HepG2 (cell line): Measurements from ENCODE around the gene WSB1. TPM values are rescaled to one million over a fixed set of nuclear protein-coding genes. Genes with fewer than 3 reads are reported as not detected.

Source experiments
- ATAC-seq: fragments of 200-7000 bp; cut with Tn5 transposase; 3 replicates; pipeline ENCODE4 v1.9.1; 2020; ENCODE audit warnings: mild to moderate bottlenecking, moderate library complexity
- BruUV-seq: library from RNA; stranded (reverse); fragments of 400-500 nt; replicated peaks from 2 replicates; lab custom pipeline; 2021; lab: Mats Ljungman, UMichigan
- CTCF ChIA-PET: fragments of 300-600 bp; formaldehyde crosslinking; extraction: SDS; loops from one replicate; lab custom pipeline; 2021; ENCODE audit warnings: low total read pairs, inconsistent platforms, low intra/inter-chr PET ratio; lab: Yijun Ruan, JAX
- POLR2A ChIA-PET: fragments of 350-600 bp; sonication (Branson Sonifier 250); formaldehyde crosslinking; loops from one replicate; lab custom pipeline; 2020; ENCODE audit warnings: antibody characterized with exemption, inconsistent platforms; lab: Yijun Ruan, JAX
- DNase-seq: peaks from one replicate; pipeline ENCODE4 v3.0.0-alpha.2; 2015; ENCODE audit warnings: low spot score
- FAIRE-seq: peaks from 3 replicates; lab custom pipeline; 2011; peaks lifted over from hg19 to GRCh38; lab: Jason Lieb, UNC
- H2AFZ ChIP-seq: one replicate; pipeline ENCODE4 v1.6.1; 2011; ENCODE audit warnings: low read length, inconsistent platforms
- H3K27ac ChIP-seq: fragments of 300-600 bp; 3 replicates; pipeline ENCODE4 v1.8.0; 2011; ENCODE audit warnings: mixed run types, mild to moderate bottlenecking, mixed read lengths, low read length, inconsistent platforms; ENCODE audit not compliant: insufficient read depth; ENCODE audit errors: extremely low read length
- H3K27me3 ChIP-seq, 2 experiments: fragments of 200-600 bp in 1 of 2; 2 replicates in 1 of 2; 3 replicates in 1 of 2; pipeline versions ENCODE4 v1.6.0 to v1.8.0; 2011; ENCODE audit warnings: low read length in 2 of 2, mild to moderate bottlenecking in 2 of 2, moderate library complexity in 2 of 2, inconsistent platforms in 1 of 2; ENCODE audit not compliant: insufficient read depth in 2 of 2, control insufficient read depth in 1 of 2
- H3K36me3 ChIP-seq, 2 experiments: fragments of 200-600 bp in 1 of 2; replicated peaks in 1 of 2; 2 replicates in 1 of 2; 3 replicates in 1 of 2; pipeline versions ENCODE4 v1.5.1 to v1.8.0; 2011; ENCODE audit warnings: low read length in 2 of 2, inconsistent platforms in 1 of 2; ENCODE audit not compliant: insufficient read depth in 2 of 2, control insufficient read depth in 1 of 2
- H3K4me1 ChIP-seq: 2 replicates; pipeline ENCODE4 v1.5.1; 2012; ENCODE audit warnings: low read length, inconsistent platforms; ENCODE audit not compliant: insufficient read depth
- H3K4me2 ChIP-seq: 2 replicates; pipeline ENCODE4 v1.6.0; 2011; ENCODE audit warnings: low read depth, low read length, inconsistent platforms
- H3K4me3 ChIP-seq, 3 experiments: fragments of 200-600 bp in 1 of 3; sonication (generic), shearing (Covaris generic) in 1 of 3; replicated peaks in 1 of 3; 2 replicates each; pipeline ENCODE4 v1.5.1; 2011 to 2016; ENCODE audit warnings: low read length in 3 of 3, inconsistent platforms in 2 of 3, low read depth in 2 of 3, mild to moderate bottlenecking in 2 of 3, control low read depth in 1 of 3, mixed read lengths in 1 of 3; ENCODE audit not compliant: insufficient read depth in 1 of 3
- H3K79me2 ChIP-seq: one replicate; pipeline ENCODE4 v1.6.1; 2011; ENCODE audit warnings: low read length, inconsistent platforms; ENCODE audit not compliant: insufficient read depth
- H3K9ac ChIP-seq: 2 replicates; pipeline ENCODE4 v1.6.0; 2011; ENCODE audit warnings: mild to moderate bottlenecking, low read depth, low read length, inconsistent platforms; ENCODE audit not compliant: insufficient read depth
- H3K9me3 ChIP-seq: 2 replicates; pipeline ENCODE4 v1.5.1; 2012; ENCODE audit warnings: mild to moderate bottlenecking, low read length
- H4K20me1 ChIP-seq: 2 replicates; pipeline ENCODE4 v1.6.0; 2011; ENCODE audit warnings: inconsistent platforms, mild to moderate bottlenecking, low read length, moderate library complexity; ENCODE audit not compliant: insufficient read depth
- AGO2 ChIP-seq: fragments of 200-400 bp; formaldehyde crosslinking; optimal IDR thresholded peaks from 2 replicates; pipeline ENCODE3; 2017; ENCODE audit warnings: mild to moderate bottlenecking, low read depth, low read length, moderate library complexity
- ELK4 ChIP-seq: sonication (generic); formaldehyde crosslinking; IDR thresholded peaks from 2 replicates; pipeline ENCODE4 v1.9.0; 2021; ENCODE audit warnings: missing genetic modification reagents, borderline replicate concordance
- HNRNPUL1 ChIP-seq: fragments of 200-400 bp; formaldehyde crosslinking; IDR thresholded peaks from 2 replicates; pipeline ENCODE4 v1.6.1; 2017; ENCODE audit warnings: low read depth, mild to moderate bottlenecking, low read length, moderate library complexity
- MAF1 ChIP-seq: sonication (generic); formaldehyde crosslinking; IDR thresholded peaks from 2 replicates; pipeline ENCODE4 v1.5.0; 2020; ENCODE audit warnings: missing genetic modification reagents, borderline replicate concordance
- MXD4 ChIP-seq: IDR thresholded peaks from 2 replicates; pipeline ENCODE4 v1.6.1; 2016; ENCODE audit warnings: mild to moderate bottlenecking, missing biosample characterization, missing genetic modification reagents
- NFIB ChIP-seq: sonication (generic); formaldehyde crosslinking; IDR thresholded peaks from 2 replicates; pipeline ENCODE4 v1.9.0; 2021; ENCODE audit warnings: missing genetic modification reagents, mild to moderate bottlenecking, borderline replicate concordance
- PCBP2 ChIP-seq: fragments of 200-400 bp; formaldehyde crosslinking; optimal IDR thresholded peaks from 2 replicates; pipeline ENCODE3; 2018; ENCODE audit warnings: low read length, low read depth; ENCODE audit not compliant: poor library complexity, severe bottlenecking
- ZBTB39 ChIP-seq: sonication (generic); formaldehyde crosslinking; IDR thresholded peaks from 2 replicates; pipeline ENCODE4 v1.5.0; 2020; ENCODE audit warnings: missing genetic modification reagents
- ZNF12 ChIP-seq: sonication (generic); formaldehyde crosslinking; IDR thresholded peaks from 2 replicates; pipeline ENCODE4 v1.5.0; 2020; ENCODE audit warnings: missing genetic modification reagents
- ZNF20 ChIP-seq: sonication (generic); formaldehyde crosslinking; IDR thresholded peaks from 2 replicates; pipeline ENCODE4 v1.4.0; 2020; ENCODE audit warnings: mild to moderate bottlenecking, moderate library complexity, missing genetic modification reagents
- ZNF446 ChIP-seq: sonication (generic); formaldehyde crosslinking; IDR thresholded peaks from 2 replicates; pipeline ENCODE4 v1.5.0; 2020; ENCODE audit warnings: mild to moderate bottlenecking, missing genetic modification reagents
- ZNF563 ChIP-seq: sonication (generic); formaldehyde crosslinking; IDR thresholded peaks from 2 replicates; pipeline ENCODE4 v1.8.0; 2022; ENCODE audit warnings: mild to moderate bottlenecking, moderate library complexity, missing genetic modification reagents
- ZNF674 ChIP-seq: sonication (generic); formaldehyde crosslinking; IDR thresholded peaks from 2 replicates; pipeline ENCODE4 v1.5.0; 2020; ENCODE audit warnings: low read depth, mild to moderate bottlenecking, missing genetic modification reagents
- ZNF841 ChIP-seq: sonication (generic); formaldehyde crosslinking; IDR thresholded peaks from 2 replicates; pipeline ENCODE4 v1.8.1; 2023; ENCODE audit warnings: missing genetic modification reagents, borderline replicate concordance
- WGBS: methylation state at CpG from one replicate; pipeline ENCODE4 v1.1.6; 2017; ENCODE audit warnings: low lambda C conversion rate; 5-methylcytosine and 5-hydroxymethylcytosine counted together
- in situ Hi-C: cut with HindIII; loops from 2 replicates; pipeline ENCODE4 v1.10.0; 2017; ENCODE audit warnings: low pct_unique_long_range_greater_than_20kb; ENCODE audit not compliant: extremely low pct_ligation_motif_present
- intact Hi-C: fragments of 100-400 bp; cut with micrococcal nuclease; formaldehyde crosslinking; loops from one replicate; pipeline ENCODE4 v1.10.0; 2022; ENCODE audit not compliant: unreplicated experiment
- polyA plus RNA-seq, 8 experiments: library from polyadenylated mRNA; depleted of rRNA in 3 of 8; stranded (reverse) in 7 of 8; unstranded in 1 of 8; fragments of >200 nt; fragmentation: Illumina TruSeq in 4 of 8; extraction: Trizol in 4 of 8; gene quantifications; 2 replicates each; pipeline versions ENCODE4 v1.2.1 to v1.2.3, GENCODE V29; 2011 to 2016; ENCODE audit warnings: low read depth in 4 of 8, missing spikeins in 1 of 8, mixed read lengths in 1 of 8; ENCODE audit not compliant: insufficient read depth in 1 of 8
- total RNA-seq, 5 experiments: library from RNA; depleted of rRNA; stranded (reverse); fragments of >200 nt; fragmentation: Illumina TruSeq; extraction: Trizol; gene quantifications; 2 replicates each; pipeline ENCODE4 v1.2.3, GENCODE V29; 2016; ENCODE audit warnings: low read depth in 1 of 5
- TF ChIP-seq, protein P1 (sequence below): sonication (generic); formaldehyde crosslinking; IDR thresholded peaks from 2 replicates; pipeline ENCODE4 v1.5.0; 2020; ENCODE audit warnings: missing genetic modification reagents

The WSB1 gene
- total and polyA plus RNA-seq, 2 of the 13 experiments (the other 11 are each of a cell fraction or from before 2014, with no cell fraction given), result 81.3 to 294 TPM

DNA sequence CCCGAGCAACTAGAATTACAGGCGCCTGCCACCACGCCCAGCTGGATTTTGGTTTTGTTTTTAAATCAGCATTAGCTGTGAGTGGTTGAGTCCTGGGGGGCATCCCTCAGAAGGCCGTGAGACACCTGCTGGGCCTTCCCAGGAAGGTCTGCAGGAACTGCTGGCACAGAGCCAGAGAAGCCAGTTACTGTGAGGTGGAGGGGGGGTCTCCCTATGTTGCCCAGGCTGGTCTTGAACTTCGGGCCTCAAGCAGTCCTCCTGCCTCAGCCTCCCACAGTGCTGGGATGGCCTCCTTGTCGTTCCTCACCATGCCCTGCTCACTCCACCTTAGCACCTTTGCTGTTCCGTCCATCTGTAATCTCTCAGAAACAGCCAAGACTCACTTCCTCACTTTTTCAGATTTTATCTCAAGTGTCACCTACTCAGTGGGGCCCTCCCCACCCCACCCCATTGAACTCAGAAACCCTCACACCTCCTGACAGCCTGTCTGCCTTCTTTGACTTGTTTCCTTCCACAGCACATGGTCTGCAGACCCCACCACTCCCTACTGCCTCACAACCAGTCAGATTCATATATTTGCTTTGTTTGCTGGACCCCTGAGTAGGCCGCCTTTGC lies 62.3 kb downstream of the WSB1 start:
- POLR2A ChIA-PET, result no interaction called here

More for the DNA sequence above, 62.3 kb downstream of the WSB1 start:
- 53% methylated on average over 8 of the region's 8 CpGs for WGBS
- Histone ChIP-seq H4K20me1 (no peaks in the 10 kb centered on the region), H3K4me2 (no peak overlapping the region), H3K9me3 (no peaks in the 10 kb centered on the region), H3K9ac (no peak overlapping the region), H3K27me3 (peaks cover 1 to 5% of the 10 kb centered on the region in 2 experiments; a peak in 2 of 5 replicates), H3K4me3 (no peak overlapping the region), H3K36me3 (no peaks in the 10 kb centered on the region), H3K79me2 (peaks cover 10% of the 10 kb centered on the region), H3K4me1 (peaks cover 23% of the 10 kb centered on the region), H2AFZ (no peak overlapping the region), H3K27ac (no peak overlapping the region)
- in situ Hi-C loops (loop anchor here (10.0 kb wide), 2 partner anchors 121 to 219 kb away; no protein-coding TSS in a partner anchor), intact Hi-C loops (loop anchor here (10.0 kb wide), 1 partner anchor 249 kb away; no protein-coding TSS in a partner anchor)
- no peak for TF ChIP-seq AGO2
- no peak for TF ChIP-seq ELK4 (CRISPR knock-in tag)
- TF ChIP-seq, protein P1, sequence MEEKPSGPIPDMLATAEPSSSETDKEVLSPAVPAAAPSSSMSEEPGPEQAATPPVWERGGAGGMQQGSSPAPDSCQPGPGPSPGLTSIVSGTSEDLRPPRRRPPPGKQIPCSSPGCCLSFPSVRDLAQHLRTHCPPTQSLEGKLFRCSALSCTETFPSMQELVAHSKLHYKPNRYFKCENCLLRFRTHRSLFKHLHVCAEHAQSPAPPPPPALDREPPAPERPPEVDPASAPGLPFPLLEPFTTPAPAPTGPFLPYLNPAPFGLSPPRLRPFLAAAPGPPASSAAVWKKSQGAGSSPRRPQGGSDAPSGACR, result no peak
- TF ChIP-seq NFIB, result no peak
- no peak for TF ChIP-seq PCBP2
- TF ChIP-seq HNRNPUL1, result no peak
- no peak for TF ChIP-seq ZNF446 (CRISPR knock-in tag)
- TF ChIP-seq ZNF12 (CRISPR knock-in tag), result no peak
- no peak for TF ChIP-seq MAF1 (CRISPR knock-in tag)
- no peak for TF ChIP-seq MXD4 (CRISPR knock-in tag)
- no peak for TF ChIP-seq ZNF20 (CRISPR knock-in tag)
- TF ChIP-seq ZNF563 (CRISPR knock-in tag), result no peak
- TF ChIP-seq ZNF841 (CRISPR knock-in tag), result no peak
- TF ChIP-seq ZNF674, result no peak
- TF ChIP-seq ZBTB39 (CRISPR knock-in tag), result no peak
- DNase-seq (no peak), FAIRE-seq (no peak), ATAC-seq (no peak)
- CTCF ChIA-PET, result no interaction called here
- BruUV-seq, result no TSS peak
